Measurements from ENCODE around the gene TMC4.

DNA sequence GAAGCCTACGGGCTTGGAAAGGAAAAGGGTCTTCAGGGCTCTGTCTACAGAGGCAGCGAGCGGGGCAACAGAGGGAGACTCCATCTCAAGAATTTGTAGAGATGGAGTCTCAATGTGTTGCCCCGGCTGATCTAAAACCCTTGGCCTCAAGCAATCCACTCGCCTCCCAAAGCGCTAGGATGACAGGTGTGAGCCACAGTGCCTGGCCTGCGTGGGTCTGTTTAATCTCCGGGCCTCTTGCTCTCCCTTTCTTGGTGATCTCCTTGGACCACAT lies 35.8 kb upstream of the TMC4 start:
- TF ChIP-seq CTCF (IDR thresholded peaks at IDR 0.05; ENCODE audit: poor library complexity): no peak
- TF ChIP-seq EZH2 (IDR thresholded peaks at IDR 0.05; ENCODE audit: borderline replicate concordance): no peak

Data from hepatocyte (in vitro differentiated cells).